HG02840 (cell line): ENCODE data around the gene AGAP2.
A peak's percentile ranks its signal among the peaks of the same experiment; 100 is the strongest.

ENCODE experiments used
- ATAC-seq: cut with Tn5 transposase; IDR thresholded peaks from one replicate; pipeline ENCODE4 v1.9.1; 2021; ENCODE audit warnings: mild to moderate bottlenecking, moderate library complexity, moderate number of reproducible peaks; ENCODE audit not compliant: unreplicated experiment, low FRiP score

Gene AGAP2

GRCh38 chr12:57769594-57769993, 31.1 kb upstream of the AGAP2 start:
- ATAC-seq = no peak

GRCh38 chr12:57767876-57768275, 29.3 kb upstream of the AGAP2 start:
- no peak for ATAC-seq

- ATAC-seq = no peak
These were observed 28.8 kb upstream of the AGAP2 start for GRCh38 chr12:57767305-57767698.

- ATAC-seq = no peak
These were observed 28.1 kb upstream of the AGAP2 start, which contains the start of gene CYP27B1 for GRCh38 chr12:57766464-57767304. TSS of gene CYP27B1 (minus strand) at chr12:57767078. CDS start at chr12:57767041, 37 bp downstream.

GRCh38 chr12:57765698-57766463, 27.3 kb upstream of the AGAP2 start:
- ATAC-seq = no peak

GRCh38 chr12:57765003-57765697, 26.6 kb upstream of the AGAP2 start:
- ATAC-seq = peak; percentile 34

GRCh38 chr12:57764662-57765002, 26.1 kb upstream of the AGAP2 start:
- ATAC-seq = no peak

GRCh38 chr12:57763881-57764661, 25.5 kb upstream of the AGAP2 start:
- ATAC-seq = no peak

- ATAC-seq = no peak
These were observed 23.9 kb upstream of the AGAP2 start for GRCh38 chr12:57762463-57762862.

- no peak for ATAC-seq
These were observed 23.0 kb upstream of the AGAP2 start for GRCh38 chr12:57761391-57761998.

- no peak for ATAC-seq
These were observed 21.9 kb upstream of the AGAP2 start for GRCh38 chr12:57760347-57760982.

- ATAC-seq = no peak
These were observed 20.9 kb upstream of the AGAP2 start for GRCh38 chr12:57759360-57759980.

- ATAC-seq = no peak
These were observed 20.2 kb upstream of the AGAP2 start for GRCh38 chr12:57758552-57759359.

GRCh38 chr12:57757771-57758170, 19.2 kb upstream of the AGAP2 start:
- ATAC-seq = no peak

GRCh38 chr12:57756406-57757341, 18.1 kb upstream of the AGAP2 start:
- no peak for ATAC-seq

- no peak for ATAC-seq
These were observed 17.2 kb upstream of the AGAP2 start for GRCh38 chr12:57755454-57756372.
